H9 (cell line): Measurements from ENCODE around the gene SLC7A4. TPM values are rescaled to one million over a fixed set of nuclear protein-coding genes. Genes with fewer than 3 reads are reported as not detected.

ENCODE experiments used
- DNase-seq: peaks from one replicate; pipeline ENCODE4 v3.0.0-alpha.2; 2017
- H2AFZ ChIP-seq: one replicate; pipeline ENCODE4 v1.6.1; 2013; ENCODE audit warnings: mild to moderate bottlenecking, low read length, control low read depth, moderate library complexity
- H2AK5ac ChIP-seq: 2 replicates; pipeline ENCODE4 v1.6.1; 2013; ENCODE audit warnings: low read length, control low read depth, mixed read lengths; ENCODE audit not compliant: insufficient read length
- H2BK120ac ChIP-seq: one replicate; pipeline ENCODE4 v1.6.1; 2013; ENCODE audit warnings: low read depth, mild to moderate bottlenecking, low read length, control low read depth, inconsistent platforms; ENCODE audit not compliant: poor library complexity, severe bottlenecking
- H2BK12ac ChIP-seq: 2 replicates; pipeline ENCODE4 v1.6.1; 2013; ENCODE audit warnings: low read length, control low read depth, mixed read lengths, low read depth; ENCODE audit not compliant: insufficient read length
- H2BK15ac ChIP-seq: 2 replicates; pipeline ENCODE4 v1.6.1; 2013; ENCODE audit warnings: low read depth, low read length, control low read depth
- H2BK20ac ChIP-seq: one replicate; pipeline ENCODE4 v1.6.1; 2013; ENCODE audit warnings: low read depth, mild to moderate bottlenecking, low read length, control low read depth, inconsistent platforms; ENCODE audit not compliant: poor library complexity, severe bottlenecking
- H2BK5ac ChIP-seq: 2 replicates; pipeline ENCODE4 v1.6.1; 2013; ENCODE audit warnings: low read length, control low read depth, mixed read lengths; ENCODE audit not compliant: insufficient read length
- H3K14ac ChIP-seq: 2 replicates; pipeline ENCODE4 v1.6.1; 2013; ENCODE audit warnings: low read length, control low read depth; ENCODE audit not compliant: insufficient read depth
- H3K18ac ChIP-seq: 2 replicates; pipeline ENCODE4 v1.6.1; 2013; ENCODE audit warnings: low read depth, mild to moderate bottlenecking, mixed read lengths, low read length, control low read depth; ENCODE audit not compliant: insufficient read length
- H3K23ac ChIP-seq: 2 replicates; pipeline ENCODE4 v1.6.1; 2013; ENCODE audit warnings: low read length, control low read depth, mixed read lengths, low read depth; ENCODE audit not compliant: insufficient read length
- H3K23me2 ChIP-seq: 2 replicates; pipeline ENCODE4 v1.6.1; 2013; ENCODE audit warnings: low read depth, mild to moderate bottlenecking, mixed read lengths, low read length, control low read depth; ENCODE audit not compliant: insufficient read length, poor library complexity, severe bottlenecking
- H3K27ac ChIP-seq: 2 replicates; pipeline ENCODE4 v1.5.1; 2013; ENCODE audit warnings: low read length, control low read depth, mixed read lengths, low read depth; ENCODE audit not compliant: insufficient read length
- H3K27me3 ChIP-seq: 2 replicates; pipeline ENCODE4 v1.6.1; 2013; ENCODE audit warnings: low read length, control low read depth, inconsistent platforms; ENCODE audit not compliant: insufficient read depth
- H3K4ac ChIP-seq: 2 replicates; pipeline ENCODE4 v1.6.1; 2013; ENCODE audit warnings: low read depth, mild to moderate bottlenecking, control low read depth, inconsistent platforms, low read length, moderate library complexity
- H3K4me1 ChIP-seq: 2 replicates; pipeline ENCODE4 v1.6.1; 2013; ENCODE audit warnings: low read length, control low read depth, inconsistent platforms; ENCODE audit not compliant: insufficient read depth
- H3K4me2 ChIP-seq: 2 replicates; pipeline ENCODE4 v1.6.1; 2013; ENCODE audit warnings: low read length, control low read depth, mixed read lengths; ENCODE audit not compliant: insufficient read length, insufficient read depth
- H3K56ac ChIP-seq: 2 replicates; pipeline ENCODE4 v1.6.1; 2013; ENCODE audit warnings: low read depth, mild to moderate bottlenecking, mixed read lengths, low read length, control low read depth; ENCODE audit not compliant: insufficient read length
- H3K79me1 ChIP-seq: 2 replicates; pipeline ENCODE4 v1.6.1; 2013; ENCODE audit warnings: low read depth, mild to moderate bottlenecking, moderate library complexity, low read length, control low read depth, inconsistent platforms; ENCODE audit not compliant: insufficient read depth, poor library complexity, severe bottlenecking
- H3K79me2 ChIP-seq: 2 replicates; pipeline ENCODE4 v1.6.1; 2013; ENCODE audit warnings: low read length, control low read depth, inconsistent platforms; ENCODE audit not compliant: insufficient read depth
- H3K9ac ChIP-seq: 2 replicates; pipeline ENCODE4 v1.6.1; 2013; ENCODE audit warnings: low read length, control low read depth, mixed read lengths; ENCODE audit not compliant: insufficient read length; ENCODE audit errors: extremely low read depth
- H3K9me3 ChIP-seq: one replicate; pipeline ENCODE4 v1.6.1; 2013; ENCODE audit warnings: low read depth, low read length, inconsistent platforms; ENCODE audit not compliant: control insufficient read depth
- H3T11ph ChIP-seq: one replicate; pipeline ENCODE4 v1.6.1; 2013; ENCODE audit warnings: mild to moderate bottlenecking, low read length, control low read depth, inconsistent platforms
- H4K20me1 ChIP-seq: one replicate; pipeline ENCODE4 v1.6.1; 2013; ENCODE audit not compliant: control insufficient read depth, insufficient read length, insufficient read depth
- H4K5ac ChIP-seq: 2 replicates; pipeline ENCODE4 v1.6.1; 2013; ENCODE audit warnings: low read depth, mild to moderate bottlenecking, mixed read lengths, low read length, control low read depth; ENCODE audit not compliant: insufficient read length
- H4K8ac ChIP-seq: replicated peaks from 2 replicates; pipeline ENCODE4 v1.6.1; 2013; ENCODE audit warnings: low read length, control low read depth, mixed read lengths, low read depth; ENCODE audit not compliant: insufficient read length
- H4K91ac ChIP-seq: 2 replicates; pipeline ENCODE4 v1.6.1; 2013; ENCODE audit warnings: low read depth, mild to moderate bottlenecking, moderate library complexity, mixed read lengths, low read length, control low read depth; ENCODE audit not compliant: insufficient read length
- H3K27ac Mint-ChIP-seq, 3 experiments: 2 replicates in 2 of 3; 3 replicates in 1 of 3; pipeline ENCODE4 v1.8.0; 2020 to 2021; ENCODE audit warnings: mixed read lengths in 3 of 3, mild to moderate bottlenecking in 1 of 3, moderate library complexity in 1 of 3
- H3K27me3 Mint-ChIP-seq: 2 replicates; pipeline ENCODE4 v1.8.0; 2021; ENCODE audit warnings: low read depth, mild to moderate bottlenecking, moderate library complexity, mixed read lengths
- H3K36me3 Mint-ChIP-seq, 3 experiments: 2 replicates in 2 of 3; 3 replicates in 1 of 3; pipeline ENCODE4 v1.8.0; 2020 to 2021; ENCODE audit warnings: low read depth in 3 of 3, mixed read lengths in 3 of 3; ENCODE audit not compliant: insufficient read depth in 1 of 3
- H3K4me1 Mint-ChIP-seq, 2 experiments: 2 replicates each; pipeline ENCODE4 v1.8.0; 2020; ENCODE audit warnings: mixed read lengths in 2 of 2
- H3K4me3 Mint-ChIP-seq, 2 experiments: 2 replicates in 1 of 2; 3 replicates in 1 of 2; pipeline ENCODE4 v1.8.0; 2020 to 2021; ENCODE audit warnings: mild to moderate bottlenecking in 2 of 2, mixed read lengths in 2 of 2, moderate library complexity in 1 of 2
- H3K9me3 Mint-ChIP-seq, 2 experiments: 2 replicates in 1 of 2; 3 replicates in 1 of 2; pipeline ENCODE4 v1.8.0; 2020; ENCODE audit warnings: mild to moderate bottlenecking in 2 of 2, mixed read lengths in 2 of 2, moderate library complexity in 1 of 2
- WGBS: extraction: QIAGEN DNeasy Blood & Tissue Kit; methylation state at CpG from one replicate; pipeline ENCODE4 v1.1.7; 2013; ENCODE audit warnings: missing lambda C conversion rate, low lambda C conversion rate, mixed read lengths; ENCODE audit not compliant: insufficient read length; ENCODE audit errors: extremely low coverage; 5-methylcytosine and 5-hydroxymethylcytosine counted together
- total RNA-seq: library from RNA; stranded (reverse); gene quantifications from 2 replicates; pipeline ENCODE4 v1.2.1, GENCODE V29; 2021
- TF ChIP-seq, protein P1 (sequence below): fragments of 200-600 bp; sonication (generic); conservative IDR thresholded peaks from 3 replicates; pipeline ENCODE4 v1.8.0; 2021; ENCODE audit warnings: antibody characterized with exemption, mild to moderate bottlenecking

SLC7A4 gene
- total RNA-seq, 1 experiment from 2014 or later: 0.09 TPM

- Histone ChIP-seq H3K14ac (no peak overlapping the region), H4K8ac (no peak overlapping the region), H4K91ac (no peak overlapping the region), H3K23me2 (peaks cover 4% of the 10 kb centered on the region), H3K9me3 (no peaks in the 10 kb centered on the region), H3K27me3 (no peaks in the 10 kb centered on the region), H3K4me1 (no peaks in the 10 kb centered on the region), H3K79me2 (no peaks in the 10 kb centered on the region), H4K20me1 (no peaks in the 10 kb centered on the region), H3K23ac (no peak overlapping the region), H3K4me2 (no peak overlapping the region), H2AFZ (no peak overlapping the region), H3K27ac (no peak overlapping the region), H3K9ac (no peak overlapping the region), H2AK5ac (no peak overlapping the region), H2BK15ac (no peak overlapping the region), H3K18ac (no peak overlapping the region), H4K5ac (no peak overlapping the region), H2BK12ac (no peak overlapping the region), H3T11ph (no peak overlapping the region), H2BK5ac (no peak overlapping the region), H3K4ac (no peak overlapping the region), H3K79me1 (no peaks in the 10 kb centered on the region), H2BK120ac (no peak overlapping the region), H3K56ac (no peak overlapping the region), H2BK20ac (no peak overlapping the region)
- TF ChIP-seq, protein P1, sequence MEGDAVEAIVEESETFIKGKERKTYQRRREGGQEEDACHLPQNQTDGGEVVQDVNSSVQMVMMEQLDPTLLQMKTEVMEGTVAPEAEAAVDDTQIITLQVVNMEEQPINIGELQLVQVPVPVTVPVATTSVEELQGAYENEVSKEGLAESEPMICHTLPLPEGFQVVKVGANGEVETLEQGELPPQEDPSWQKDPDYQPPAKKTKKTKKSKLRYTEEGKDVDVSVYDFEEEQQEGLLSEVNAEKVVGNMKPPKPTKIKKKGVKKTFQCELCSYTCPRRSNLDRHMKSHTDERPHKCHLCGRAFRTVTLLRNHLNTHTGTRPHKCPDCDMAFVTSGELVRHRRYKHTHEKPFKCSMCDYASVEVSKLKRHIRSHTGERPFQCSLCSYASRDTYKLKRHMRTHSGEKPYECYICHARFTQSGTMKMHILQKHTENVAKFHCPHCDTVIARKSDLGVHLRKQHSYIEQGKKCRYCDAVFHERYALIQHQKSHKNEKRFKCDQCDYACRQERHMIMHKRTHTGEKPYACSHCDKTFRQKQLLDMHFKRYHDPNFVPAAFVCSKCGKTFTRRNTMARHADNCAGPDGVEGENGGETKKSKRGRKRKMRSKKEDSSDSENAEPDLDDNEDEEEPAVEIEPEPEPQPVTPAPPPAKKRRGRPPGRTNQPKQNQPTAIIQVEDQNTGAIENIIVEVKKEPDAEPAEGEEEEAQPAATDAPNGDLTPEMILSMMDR: no peak
- Mint-ChIP-seq H3K4me3 (no peak overlapping the region), H3K4me1 (peaks cover 15 to 17% of the 10 kb centered on the region in 2 experiments), H3K9me3 (no peaks in the 10 kb centered on the region), H3K27ac (no peak overlapping the region), H3K36me3 (no peaks in the 10 kb centered on the region), H3K27me3 (peaks cover 27% of the 10 kb centered on the region)
- WGBS: no CpG with 5 or more reads among the region's 15 CpGs
- no peak for DNase-seq
These were observed 11.6 kb upstream of the SLC7A4 start for GRCh38 chr22:21043860-21044535.
